Gastrocnemius medialis (tissue), 4 donors: ENCODE results near the gene TANC1. TPM values are rescaled to one million over a fixed set of nuclear protein-coding genes. Genes with fewer than 3 reads are reported as not detected.

Source experiments
- ATAC-seq, 2 donors: fragments of 150-250 bp; one replicate each; pipeline ENCODE4 v1.9.1; 2016
- DNase-seq, 2 donors: peaks; one replicate each; pipeline ENCODE4 v3.0.0-alpha.2; 2019
- H3K27ac ChIP-seq, 4 donors: fragments of 200-600 bp; sonication (generic); 1 replicate in 1 of 4; 2 replicates in 3 of 4; pipeline ENCODE4 v1.5.1; 2016 to 2018; ENCODE audit warnings: mild to moderate bottlenecking in 2 of 4, moderate library complexity in 1 of 4
- H3K27me3 ChIP-seq, 3 donors: fragments of 200-600 bp; sonication (generic) in 2 of 3; 1 replicate in 1 of 3; 2 replicates in 2 of 3; pipeline versions ENCODE4 v1.5.1 to v1.6.0; 2016 to 2019; ENCODE audit warnings: mild to moderate bottlenecking in 1 of 3, moderate library complexity in 1 of 3
- H3K36me3 ChIP-seq, 2 donors: fragments of 200-600 bp; sonication (generic) in 1 of 2; one replicate each; pipeline ENCODE4 v1.5.1; 2017 to 2018
- H3K4me1 ChIP-seq, 2 donors: fragments of 200-600 bp; sonication (generic) in 1 of 2; one replicate each; pipeline ENCODE4 v1.5.1; 2016 to 2017; ENCODE audit warnings: mild to moderate bottlenecking in 2 of 2
- H3K4me3 ChIP-seq, 4 donors: fragments of 200-600 bp; sonication (generic) in 3 of 4; 1 replicate in 1 of 4; 2 replicates in 3 of 4; pipeline ENCODE4 v1.5.1; 2016 to 2019; ENCODE audit warnings: mild to moderate bottlenecking in 2 of 4
- H3K9me3 ChIP-seq, 3 donors: fragments of 200-600 bp; sonication (generic) in 2 of 3; 1 replicate in 1 of 3; 2 replicates in 2 of 3; pipeline ENCODE4 v1.5.1; 2016 to 2019
- CTCF ChIP-seq, 5 experiments: fragments of 450-650 bp in 3 of 5; fragments of 200-600 bp in 2 of 5; sonication (generic) in 2 of 5; IDR thresholded peaks in 4 of 5; conservative IDR thresholded peaks in 1 of 5; 1 replicate in 4 of 5; 2 replicates in 1 of 5; pipeline ENCODE4 v1.5.1; 2016 to 2019; ENCODE audit warnings: antibody characterized with exemption in 5 of 5, mild to moderate bottlenecking in 3 of 5, moderate library complexity in 3 of 5
- POLR2A ChIP-seq, 2 donors: fragments of 450-650 bp; IDR thresholded peaks; one replicate each; pipeline ENCODE4 v1.6.1; 2017; ENCODE audit warnings: antibody characterized with exemption in 2 of 2, mild to moderate bottlenecking in 2 of 2, moderate library complexity in 2 of 2
- in situ Hi-C, 4 donors: fragments of 200-750 bp; cut with MboI; loops; one replicate each; pipeline versions ENCODE4 v1.15.0 to v1.8.0; 2017; ENCODE audit warnings: low sequenced_read_pairs in 4 of 4
- intact Hi-C: fragments of 100-400 bp; cut with DNase I; formaldehyde crosslinking; loops from one replicate; pipeline ENCODE4 v1.15.1; 2023; ENCODE audit warnings: low total_unique reads
- total RNA-seq, 4 donors: library from RNA; depleted of rRNA; stranded (reverse); fragments of >200 nt; gene quantifications; one replicate each; pipeline versions ENCODE4 v1.1.0 to v1.2.3, GENCODE V29; 2016

TANC1 gene
- total RNA-seq, 4 donors from 2014 or later: 5.1 to 9.9 (median 5.4) TPM

- Histone ChIP-seq H3K27ac (no peak overlapping the region), H3K36me3 (no peaks in the 10 kb centered on the region), H3K27me3 (no peaks in the 10 kb centered on the region), H3K4me1 (peaks cover 0 to 16% of the 10 kb centered on the region in 2 donors), H3K4me3 (no peak overlapping the region), H3K9me3 (no peaks in the 10 kb centered on the region)
- intact Hi-C loops: no loop called here
- no peak for DNase-seq
- no peak for ATAC-seq
- in situ Hi-C loops: no loop called here
- no peak for TF ChIP-seq POLR2A (IDR thresholded peaks at IDR 0.05)
- TF ChIP-seq CTCF (IDR thresholded peaks at IDR 0.05 in 4 of 5, conservative IDR thresholded peaks at IDR 0.05 in 1 of 5): no peak
Observed at GRCh38 chr2:159153063-159153462, 184.6 kb downstream of the TANC1 start.

- H3K9me3 ChIP-seq: no peaks in the 10 kb centered on the region
- TF ChIP-seq CTCF (IDR thresholded peaks at IDR 0.05 in 4 of 5, conservative IDR thresholded peaks at IDR 0.05 in 1 of 5) (no peak), POLR2A (IDR thresholded peaks at IDR 0.05) (no peak)
- intact Hi-C loops (no loop called here), in situ Hi-C loops (no loop called here)
- no peak for ATAC-seq
- no peak overlapping the region for H3K27ac ChIP-seq
- peaks cover 0 to 12% of the 10 kb centered on the region in 2 donors for H3K4me1 ChIP-seq
- no peak for DNase-seq
- no peak overlapping the region for H3K4me3 ChIP-seq
- H3K36me3 ChIP-seq: no peaks in the 10 kb centered on the region
- no peaks in the 10 kb centered on the region for H3K27me3 ChIP-seq
Observed at GRCh38 chr2:159153463-159153862, 185.0 kb downstream of the TANC1 start.

- ATAC-seq: no peak
- no peak overlapping the region for H3K4me3 ChIP-seq
- no peaks in the 10 kb centered on the region for H3K27me3 ChIP-seq
- H3K36me3 ChIP-seq: no peaks in the 10 kb centered on the region
- H3K4me1 ChIP-seq: peaks cover 0 to 9% of the 10 kb centered on the region in 2 donors
- in situ Hi-C loops (no loop called here), intact Hi-C loops (no loop called here)
- no peak overlapping the region for H3K27ac ChIP-seq
- DNase-seq: no peak
- no peaks in the 10 kb centered on the region for H3K9me3 ChIP-seq
- TF ChIP-seq POLR2A (IDR thresholded peaks at IDR 0.05) (no peak), CTCF (IDR thresholded peaks at IDR 0.05 in 4 of 5, conservative IDR thresholded peaks at IDR 0.05 in 1 of 5) (no peak)
Observed at GRCh38 chr2:159153951-159154350, 185.5 kb downstream of the TANC1 start.

GRCh38 chr2:159154366-159154765, 185.9 kb downstream of the TANC1 start:
- no peak for TF ChIP-seq POLR2A (IDR thresholded peaks at IDR 0.05)
- H3K27ac ChIP-seq: no peak overlapping the region
- ATAC-seq (no peak), DNase-seq (no peak)
- intact Hi-C loops (no loop called here), in situ Hi-C loops (no loop called here)
- H3K4me1 ChIP-seq: peaks cover 0 to 5% of the 10 kb centered on the region in 2 donors
- no peaks in the 10 kb centered on the region for H3K9me3 ChIP-seq
- H3K27me3 ChIP-seq: no peaks in the 10 kb centered on the region
- no peak overlapping the region for H3K4me3 ChIP-seq
- no peaks in the 10 kb centered on the region for H3K36me3 ChIP-seq

- DNase-seq (no peak), ATAC-seq (no peak)
- intact Hi-C loops (no loop called here), in situ Hi-C loops (no loop called here)
- Histone ChIP-seq H3K36me3 (no peaks in the 10 kb centered on the region), H3K9me3 (no peaks in the 10 kb centered on the region), H3K4me1 (peaks cover 0 to 3% of the 10 kb centered on the region in 2 donors), H3K27ac (no peak overlapping the region), H3K4me3 (no peak overlapping the region), H3K27me3 (no peaks in the 10 kb centered on the region)
- TF ChIP-seq CTCF (IDR thresholded peaks at IDR 0.05 in 4 of 5, conservative IDR thresholded peaks at IDR 0.05 in 1 of 5) (no peak), POLR2A (IDR thresholded peaks at IDR 0.05) (no peak)
Observed at GRCh38 chr2:159155320-159155719, 186.9 kb downstream of the TANC1 start.
